Trophoblast cell (in vitro differentiated cells and primary cell): ENCODE measurements around the gene FAM227B.

Experiments used
- DNase-seq, 2 donors: peaks; one replicate each; pipeline ENCODE4 v3.0.0-alpha.2; 2016
- H2AFZ ChIP-seq: 2 replicates; pipeline ENCODE4 v1.6.1; 2013; ENCODE audit warnings: low read length, moderate library complexity, mild to moderate bottlenecking; ENCODE audit not compliant: insufficient read depth, poor library complexity
- H2AK5ac ChIP-seq: 2 replicates; pipeline ENCODE4 v1.6.1; 2013; ENCODE audit warnings: mild to moderate bottlenecking, low read length
- H2BK120ac ChIP-seq: 2 replicates; pipeline ENCODE4 v1.6.1; 2013; ENCODE audit warnings: low read length, mild to moderate bottlenecking, moderate library complexity; ENCODE audit not compliant: insufficient read depth, poor library complexity
- H2BK12ac ChIP-seq: 2 replicates; pipeline ENCODE4 v1.6.1; 2013; ENCODE audit warnings: mild to moderate bottlenecking, low read length, moderate library complexity
- H2BK5ac ChIP-seq: 2 replicates; pipeline ENCODE4 v1.6.1; 2013; ENCODE audit warnings: low read length, low read depth, moderate library complexity, mild to moderate bottlenecking; ENCODE audit not compliant: poor library complexity
- H3K14ac ChIP-seq: 2 replicates; pipeline ENCODE4 v1.6.1; 2013; ENCODE audit warnings: mild to moderate bottlenecking, low read length
- H3K18ac ChIP-seq: 2 replicates; pipeline ENCODE4 v1.6.1; 2013; ENCODE audit warnings: mild to moderate bottlenecking, low read length
- H3K23ac ChIP-seq: 2 replicates; pipeline ENCODE4 v1.6.1; 2013; ENCODE audit warnings: low read length
- H3K27ac ChIP-seq: 2 replicates; pipeline ENCODE4 v1.5.1; 2013; ENCODE audit warnings: low read depth, mild to moderate bottlenecking, inconsistent platforms, low read length, moderate library complexity
- H3K27me3 ChIP-seq: 2 replicates; pipeline ENCODE4 v1.6.1; 2013; ENCODE audit warnings: inconsistent platforms, mild to moderate bottlenecking, low read length, moderate library complexity; ENCODE audit not compliant: insufficient read depth
- H3K36me3 ChIP-seq, 2 experiments: 1 replicate in 1 of 2; 2 replicates in 1 of 2; pipeline ENCODE4 v1.6.1; 2013; ENCODE audit warnings: low read length in 2 of 2, mild to moderate bottlenecking in 2 of 2, moderate library complexity in 1 of 2; ENCODE audit not compliant: insufficient read depth in 2 of 2, control insufficient read depth in 1 of 2
- H3K4ac ChIP-seq: 2 replicates; pipeline ENCODE4 v1.6.1; 2013; ENCODE audit warnings: low read depth, mild to moderate bottlenecking, low read length, moderate library complexity
- H3K4me1 ChIP-seq, 2 experiments: 1 replicate in 1 of 2; 2 replicates in 1 of 2; pipeline ENCODE4 v1.6.1; 2013; ENCODE audit warnings: low read length in 2 of 2, mild to moderate bottlenecking in 2 of 2, moderate library complexity in 1 of 2; ENCODE audit not compliant: insufficient read depth in 2 of 2, control insufficient read depth in 1 of 2
- H3K4me2 ChIP-seq: 2 replicates; pipeline ENCODE4 v1.6.1; 2013; ENCODE audit warnings: inconsistent platforms, mild to moderate bottlenecking, low read length, moderate library complexity
- H3K4me3 ChIP-seq: 2 replicates; pipeline ENCODE4 v1.5.1; 2013; ENCODE audit warnings: mild to moderate bottlenecking, low read depth, low read length, inconsistent platforms
- H3K79me1 ChIP-seq: one replicate; pipeline ENCODE4 v1.6.1; 2013; ENCODE audit warnings: low read length
- H3K79me2 ChIP-seq: 2 replicates; pipeline ENCODE4 v1.6.1; 2013; ENCODE audit warnings: low read length, mild to moderate bottlenecking; ENCODE audit not compliant: control insufficient read depth, insufficient read depth, poor library complexity
- H3K9ac ChIP-seq: 2 replicates; pipeline ENCODE4 v1.6.1; 2013; ENCODE audit warnings: mild to moderate bottlenecking, low read length
- H3K9me3 ChIP-seq: 2 replicates; pipeline ENCODE4 v1.6.1; 2013; ENCODE audit warnings: low read depth, mild to moderate bottlenecking, control low read depth, inconsistent platforms, low read length; ENCODE audit not compliant: insufficient read depth
- H4K12ac ChIP-seq: 2 replicates; pipeline ENCODE4 v1.6.1; 2013; ENCODE audit warnings: low read depth, mild to moderate bottlenecking, low read length, moderate library complexity
- H4K8ac ChIP-seq: 2 replicates; pipeline ENCODE4 v1.6.1; 2013; ENCODE audit warnings: low read depth, mild to moderate bottlenecking, low read length, moderate library complexity
- H4K91ac ChIP-seq: one replicate; pipeline ENCODE4 v1.6.1; 2013; ENCODE audit warnings: low read depth, mild to moderate bottlenecking, low read length, moderate library complexity
- WGBS: extraction: QIAGEN DNeasy Blood & Tissue Kit; methylation state at CpG from one replicate; pipeline ENCODE4 v1.1.7; 2013; ENCODE audit warnings: missing lambda C conversion rate; ENCODE audit not compliant: insufficient read length, insufficient coverage; ENCODE audit errors: extremely low coverage; 5-methylcytosine and 5-hydroxymethylcytosine counted together

The FAM227B gene

GRCh38 chr15:49343546-49343945, 277.1 kb downstream of the FAM227B start:
- peaks cover 0 to 4% of the 10 kb centered on the region in 2 experiments for H3K36me3 ChIP-seq
- H3K9ac ChIP-seq: no peak overlapping the region
- H4K12ac ChIP-seq: no peak overlapping the region
- no peaks in the 10 kb centered on the region for H3K27me3 ChIP-seq
- no peaks in the 10 kb centered on the region for H3K9me3 ChIP-seq
- no peak overlapping the region for H3K23ac ChIP-seq
- H2AFZ ChIP-seq: no peak overlapping the region
- no peak overlapping the region for H4K91ac ChIP-seq
- no peak overlapping the region for H3K27ac ChIP-seq
- DNase-seq: no peak
- H3K79me1 ChIP-seq: no peaks in the 10 kb centered on the region
- H2BK12ac ChIP-seq: no peak overlapping the region
- H4K8ac ChIP-seq: no peak overlapping the region
- no peaks in the 10 kb centered on the region for H3K79me2 ChIP-seq
- H2AK5ac ChIP-seq: no peak overlapping the region
- no peak overlapping the region for H2BK5ac ChIP-seq
- no peak overlapping the region for H3K14ac ChIP-seq
- no peak overlapping the region for H3K18ac ChIP-seq
- H2BK120ac ChIP-seq: no peak overlapping the region
- no peak overlapping the region for H3K4ac ChIP-seq
- no peak overlapping the region for H3K4me3 ChIP-seq
- H3K4me2 ChIP-seq: no peak overlapping the region
- H3K4me1 ChIP-seq: no peaks in the 10 kb centered on the region

- Histone ChIP-seq H2BK120ac (no peak overlapping the region), H2BK12ac (no peak overlapping the region), H3K9me3 (no peaks in the 10 kb centered on the region), H3K79me1 (no peaks in the 10 kb centered on the region), H3K27me3 (no peaks in the 10 kb centered on the region), H3K14ac (no peak overlapping the region), H3K23ac (no peak overlapping the region), H4K8ac (no peak overlapping the region), H3K18ac (no peak overlapping the region), H3K9ac (no peak overlapping the region), H3K4me1 (no peaks in the 10 kb centered on the region), H3K4ac (no peak overlapping the region), H3K36me3 (peaks cover 0 to 4% of the 10 kb centered on the region in 2 experiments), H3K4me3 (no peak overlapping the region), H2BK5ac (no peak overlapping the region), H4K91ac (no peak overlapping the region), H3K27ac (no peak overlapping the region), H3K4me2 (no peak overlapping the region), H2AK5ac (no peak overlapping the region), H4K12ac (no peak overlapping the region), H2AFZ (no peak overlapping the region), H3K79me2 (no peaks in the 10 kb centered on the region)
- no peak for DNase-seq
- WGBS: no CpG with 5 or more reads among the region's 10 CpGs
Observed at GRCh38 chr15:49339656-49340055, 281.0 kb downstream of the FAM227B start.

GRCh38 chr15:49331951-49332350, 288.7 kb downstream of the FAM227B start:
- no peak overlapping the region for H3K9ac ChIP-seq
- H3K27ac ChIP-seq: no peak overlapping the region
- H3K27me3 ChIP-seq: no peaks in the 10 kb centered on the region
- no peak overlapping the region for H3K4me3 ChIP-seq
- H4K12ac ChIP-seq: no peak overlapping the region
- no peaks in the 10 kb centered on the region for H3K36me3 ChIP-seq
- no peak overlapping the region for H2AK5ac ChIP-seq
- H4K8ac ChIP-seq: no peak overlapping the region
- no CpG with 5 or more reads among the region's 3 CpGs for WGBS
- no peak overlapping the region for H2AFZ ChIP-seq
- H3K23ac ChIP-seq: no peak overlapping the region
- no peak overlapping the region for H2BK12ac ChIP-seq
- no peak overlapping the region for H4K91ac ChIP-seq
- no peak overlapping the region for H3K14ac ChIP-seq
- no peaks in the 10 kb centered on the region for H3K9me3 ChIP-seq
- H3K4me1 ChIP-seq: no peaks in the 10 kb centered on the region
- no peak overlapping the region for H2BK120ac ChIP-seq
- no peak for DNase-seq
- H2BK5ac ChIP-seq: no peak overlapping the region
- no peak overlapping the region for H3K18ac ChIP-seq
- no peak overlapping the region for H3K4me2 ChIP-seq
- no peak overlapping the region for H3K4ac ChIP-seq
- H3K79me2 ChIP-seq: no peaks in the 10 kb centered on the region
- no peaks in the 10 kb centered on the region for H3K79me1 ChIP-seq

- Histone ChIP-seq H2BK5ac (no peak overlapping the region), H3K18ac (no peak overlapping the region), H3K4me3 (no peak overlapping the region), H2AFZ (no peak overlapping the region), H3K9me3 (no peaks in the 10 kb centered on the region), H3K79me2 (no peaks in the 10 kb centered on the region), H2BK12ac (no peak overlapping the region), H2BK120ac (no peak overlapping the region), H3K36me3 (no peaks in the 10 kb centered on the region), H4K12ac (no peak overlapping the region), H3K23ac (no peak overlapping the region), H2AK5ac (no peak overlapping the region), H3K27me3 (no peaks in the 10 kb centered on the region), H3K27ac (no peak overlapping the region), H3K14ac (no peak overlapping the region), H3K4me2 (no peak overlapping the region), H3K9ac (no peak overlapping the region), H3K4ac (no peak overlapping the region), H4K8ac (no peak overlapping the region), H3K79me1 (no peaks in the 10 kb centered on the region), H3K4me1 (no peaks in the 10 kb centered on the region), H4K91ac (no peak overlapping the region)
- no peak for DNase-seq
Observed at GRCh38 chr15:49331442-49331841, 289.2 kb downstream of the FAM227B start.

GRCh38 chr15:49330166-49330565, 290.5 kb downstream of the FAM227B start:
- H3K4me1 ChIP-seq: no peaks in the 10 kb centered on the region
- H2BK120ac ChIP-seq: no peak overlapping the region
- no peak overlapping the region for H3K14ac ChIP-seq
- H3K9me3 ChIP-seq: no peaks in the 10 kb centered on the region
- H3K36me3 ChIP-seq: no peaks in the 10 kb centered on the region
- H3K4ac ChIP-seq: no peak overlapping the region
- H2BK12ac ChIP-seq: no peak overlapping the region
- no peak overlapping the region for H4K91ac ChIP-seq
- no peaks in the 10 kb centered on the region for H3K79me1 ChIP-seq
- H3K18ac ChIP-seq: no peak overlapping the region
- H3K79me2 ChIP-seq: no peaks in the 10 kb centered on the region
- H2AK5ac ChIP-seq: no peak overlapping the region
- H3K4me3 ChIP-seq: no peak overlapping the region
- H4K12ac ChIP-seq: no peak overlapping the region
- no peak overlapping the region for H2BK5ac ChIP-seq
- no peak overlapping the region for H3K27ac ChIP-seq
- H3K4me2 ChIP-seq: no peak overlapping the region
- H3K23ac ChIP-seq: no peak overlapping the region
- DNase-seq: no peak
- H4K8ac ChIP-seq: no peak overlapping the region
- H3K27me3 ChIP-seq: no peaks in the 10 kb centered on the region
- no peak overlapping the region for H3K9ac ChIP-seq
- no peak overlapping the region for H2AFZ ChIP-seq
